Ammon's horn (tissue), 1 donor: ENCODE results near the gene CLIC3.

ENCODE experiments used
- DNase-seq: peaks from one replicate; pipeline ENCODE4 v3.0.0-alpha.2; 2016; ENCODE audit warnings: low spot score

The CLIC3 gene

GRCh38 chr9:136980669-136981478 lies 15.5 kb downstream of the CLIC3 start:
- no peak for DNase-seq

- no peak for DNase-seq
Observed at GRCh38 chr9:136979769-136980587, 16.4 kb downstream of the CLIC3 start.

GRCh38 chr9:136978865-136979544 lies 17.4 kb downstream of the CLIC3 start:
- no peak for DNase-seq

GRCh38 chr9:136978073-136978864 lies 18.1 kb downstream of the CLIC3 start:
- DNase-seq, result peak; percentile 95

GRCh38 chr9:136977649-136978072 lies 18.7 kb downstream of the CLIC3 start:
- peak; percentile 45 for DNase-seq

GRCh38 chr9:136977223-136977622 lies 19.1 kb downstream of the CLIC3 start, which contains the start of gene PTGDS:
TSS of gene PTGDS (plus strand) at chr9:136977504. CDS start at chr9:136977579, 75 bp downstream.
- peak; percentile 97 for DNase-seq

GRCh38 chr9:136975644-136976043 lies 20.7 kb downstream of the CLIC3 start:
- peak; percentile 91 for DNase-seq

GRCh38 chr9:136974817-136975535 lies 21.4 kb downstream of the CLIC3 start:
- no peak for DNase-seq

- no peak for DNase-seq
Observed at GRCh38 chr9:136973618-136974617, 22.4 kb downstream of the CLIC3 start.

GRCh38 chr9:136972743-136973142 lies 23.6 kb downstream of the CLIC3 start:
- no peak for DNase-seq

- no peak for DNase-seq
Observed at GRCh38 chr9:136972335-136972734, 24.0 kb downstream of the CLIC3 start.

- DNase-seq, result no peak
Observed at GRCh38 chr9:136971746-136972145, 24.6 kb downstream of the CLIC3 start.

GRCh38 chr9:136970361-136970760 lies 26.0 kb downstream of the CLIC3 start:
- no peak for DNase-seq

- DNase-seq, result no peak
Observed at GRCh38 chr9:136969774-136970173, 26.6 kb downstream of the CLIC3 start.

- no peak for DNase-seq
Observed at GRCh38 chr9:136969150-136969549, 27.2 kb downstream of the CLIC3 start.

GRCh38 chr9:136968333-136969127 lies 27.8 kb downstream of the CLIC3 start:
- no peak for DNase-seq

GRCh38 chr9:136965771-136966484 lies 30.4 kb downstream of the CLIC3 start:
- DNase-seq, result peak; percentile 92

- DNase-seq, result no peak
Observed at GRCh38 chr9:136964833-136965422, 31.4 kb downstream of the CLIC3 start.
